GM04503 (cell line): Measurements from ENCODE around the gene B4GALT6.
A peak's percentile ranks its signal among the peaks of the same experiment; 100 is the strongest.

Source experiments
- DNase-seq: peaks from one replicate; pipeline ENCODE4 v3.0.0-alpha.2; 2012; ENCODE audit warnings: low read depth

The B4GALT6 gene

DNA sequence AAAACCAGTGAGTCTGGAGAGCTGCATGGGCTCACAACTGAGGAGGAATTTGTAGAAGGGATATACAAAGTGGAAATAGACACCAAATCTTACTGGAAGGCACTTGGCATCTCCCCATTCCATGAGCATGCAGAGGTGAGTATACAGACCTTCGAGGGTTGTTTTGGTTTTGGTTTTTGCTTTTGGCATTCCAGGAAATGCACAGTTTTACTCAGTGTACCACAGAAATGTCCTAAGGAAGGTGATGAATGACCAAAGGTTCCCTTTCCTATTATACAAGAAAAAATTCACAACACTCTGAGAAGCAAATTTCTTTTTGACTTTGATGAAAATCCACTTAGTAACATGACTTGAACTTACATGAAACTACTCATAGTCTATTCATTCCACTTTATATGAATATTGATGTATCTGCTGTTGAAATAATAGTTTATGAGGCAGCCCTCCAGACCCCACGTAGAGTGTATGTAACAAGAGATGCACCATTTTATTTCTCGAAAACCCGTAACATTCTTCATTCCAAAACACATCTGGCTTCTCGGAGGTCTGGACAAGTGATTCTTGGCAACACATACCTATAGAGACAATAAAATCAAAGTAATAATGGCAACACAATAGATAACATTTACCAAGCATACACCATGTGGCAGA is 89.1 kb downstream of the B4GALT6 start:
- DNase-seq: no peak

DNA sequence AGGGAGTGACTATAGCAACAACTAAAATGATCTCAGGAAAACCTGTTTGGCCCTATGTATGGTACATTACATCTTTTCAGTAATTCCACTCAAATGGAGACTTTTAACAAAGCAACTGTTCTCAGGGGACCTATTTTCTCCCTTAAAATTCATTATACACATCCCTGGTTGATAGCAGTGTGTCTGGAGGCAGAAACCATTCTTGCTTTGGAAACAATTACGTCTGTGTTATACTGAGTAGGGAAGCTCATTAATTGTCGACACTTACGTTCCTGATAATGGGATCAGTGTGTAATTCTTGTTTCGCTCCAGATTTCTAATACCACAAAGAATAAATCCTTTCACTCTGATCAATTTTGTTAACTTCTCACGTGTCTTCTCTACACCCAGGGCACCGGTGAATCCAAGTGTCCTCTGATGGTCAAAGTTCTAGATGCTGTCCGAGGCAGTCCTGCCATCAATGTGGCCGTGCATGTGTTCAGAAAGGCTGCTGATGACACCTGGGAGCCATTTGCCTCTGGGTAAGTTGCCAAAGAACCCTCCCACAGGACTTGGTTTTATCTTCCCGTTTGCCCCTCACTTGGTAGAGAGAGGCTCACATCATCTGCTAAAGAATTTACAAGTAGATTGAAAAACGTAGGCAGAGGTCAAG is 91.7 kb downstream of the B4GALT6 start:
- DNase-seq: no peak

DNA sequence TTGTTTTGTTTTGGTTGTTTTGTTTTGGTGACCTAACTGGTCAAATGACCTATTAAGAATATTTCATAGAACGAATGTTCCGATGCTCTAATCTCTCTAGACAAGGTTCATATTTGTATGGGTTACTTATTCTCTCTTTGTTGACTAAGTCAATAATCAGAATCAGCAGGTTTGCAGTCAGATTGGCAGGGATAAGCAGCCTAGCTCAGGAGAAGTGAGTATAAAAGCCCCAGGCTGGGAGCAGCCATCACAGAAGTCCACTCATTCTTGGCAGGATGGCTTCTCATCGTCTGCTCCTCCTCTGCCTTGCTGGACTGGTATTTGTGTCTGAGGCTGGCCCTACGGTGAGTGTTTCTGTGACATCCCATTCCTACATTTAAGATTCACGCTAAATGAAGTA is 92.8 kb downstream of the B4GALT6 start, which contains the start of gene TTR:
Gene TTR (plus strand): TSS at position 250 of the 400 bp plus-strand sequence. CDS start 26 bp downstream, at position 276.
- no peak for DNase-seq

DNA sequence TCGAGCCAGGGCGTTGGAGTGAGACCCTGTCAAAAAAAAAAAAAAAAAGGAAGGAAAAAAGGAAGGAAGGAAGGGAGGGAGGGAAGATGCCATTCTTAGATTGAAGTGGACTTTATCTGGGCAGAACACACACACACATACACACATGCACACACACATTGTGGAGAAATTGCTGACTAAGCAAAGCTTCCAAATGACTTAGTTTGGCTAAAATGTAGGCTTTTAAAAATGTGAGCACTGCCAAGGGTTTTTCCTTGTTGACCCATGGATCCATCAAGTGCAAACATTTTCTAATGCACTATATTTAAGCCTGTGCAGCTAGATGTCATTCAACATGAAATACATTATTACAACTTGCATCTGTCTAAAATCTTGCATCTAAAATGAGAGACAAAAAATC is 93.3 kb downstream of the B4GALT6 start:
- no peak for DNase-seq

DNA sequence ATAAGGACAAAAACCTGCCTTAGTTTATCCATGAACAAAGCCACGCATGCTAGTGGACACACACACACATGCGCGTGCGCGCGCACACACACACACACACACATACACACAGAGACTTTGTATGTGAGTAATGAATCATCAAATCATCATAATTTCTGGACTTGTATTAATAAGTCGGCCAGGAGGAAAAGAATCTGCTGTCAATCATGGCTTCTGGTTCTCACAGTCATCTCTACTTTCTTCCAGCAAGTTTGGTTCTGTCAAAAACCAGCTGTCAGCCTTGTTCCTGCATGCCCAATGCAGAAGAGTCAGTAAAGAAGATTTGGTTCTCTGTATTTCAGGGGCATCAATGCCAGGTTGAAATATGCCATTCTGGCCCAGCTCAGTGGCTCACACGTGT is 93.8 kb downstream of the B4GALT6 start:
- DNase-seq: no peak

DNA sequence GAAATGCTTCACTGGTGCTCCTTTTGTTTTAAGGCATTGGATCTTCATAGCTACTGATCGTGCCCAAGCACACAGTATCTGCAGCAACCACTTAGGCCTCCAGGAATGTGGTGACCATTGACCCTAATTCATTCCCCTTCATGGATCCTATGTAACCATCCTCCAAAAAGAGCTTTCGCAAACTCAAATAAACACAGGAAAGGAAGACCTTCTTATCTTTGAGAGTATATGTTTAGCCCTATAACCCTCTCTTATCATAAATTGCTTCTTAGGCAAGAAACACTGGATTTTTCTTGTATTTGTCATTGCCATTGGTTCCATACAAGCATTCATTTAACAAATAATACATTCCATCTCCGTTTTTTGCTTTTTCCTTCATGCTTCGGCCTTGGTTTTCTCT is 96.9 kb downstream of the B4GALT6 start:
- no peak for DNase-seq

DNA sequence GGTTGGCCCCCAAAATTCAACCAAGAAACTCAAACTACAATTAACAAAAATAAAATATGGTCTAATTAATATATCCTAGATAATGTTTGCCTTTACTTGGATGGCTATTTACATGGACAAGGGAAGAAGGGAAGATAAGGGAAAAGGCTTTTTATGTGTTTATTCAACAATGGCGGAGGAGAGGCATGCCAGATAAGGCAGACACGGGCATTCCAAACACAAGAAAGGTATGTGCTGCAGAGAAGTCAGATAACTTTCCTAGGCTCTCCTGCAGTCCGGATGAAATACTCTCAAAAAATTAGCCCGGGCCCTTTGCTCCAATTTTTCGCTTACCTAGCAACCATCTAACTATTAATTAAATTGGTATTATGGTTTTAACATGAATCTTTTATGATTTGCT is 97.8 kb downstream of the B4GALT6 start:
- DNase-seq: no peak

DNA sequence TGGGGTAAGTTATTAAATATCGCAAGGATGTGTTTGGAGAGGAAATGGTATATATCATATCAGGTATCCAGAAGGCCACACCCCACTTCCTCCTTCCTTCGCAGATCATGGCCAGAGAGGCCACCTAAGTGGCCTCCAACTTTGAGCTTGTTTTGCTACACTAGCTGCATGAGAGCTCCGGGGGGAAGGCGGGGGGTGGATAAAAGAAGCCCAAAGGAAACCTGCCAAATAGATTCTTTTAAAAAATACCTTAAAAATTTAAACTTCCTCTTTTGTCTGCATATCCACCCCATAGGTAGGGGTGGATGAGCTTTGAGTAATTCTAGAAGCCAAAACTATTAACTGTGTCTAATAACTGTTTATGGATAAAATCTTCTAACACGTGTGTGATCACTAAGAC is 98.4 kb downstream of the B4GALT6 start:
- DNase-seq: no peak

DNA sequence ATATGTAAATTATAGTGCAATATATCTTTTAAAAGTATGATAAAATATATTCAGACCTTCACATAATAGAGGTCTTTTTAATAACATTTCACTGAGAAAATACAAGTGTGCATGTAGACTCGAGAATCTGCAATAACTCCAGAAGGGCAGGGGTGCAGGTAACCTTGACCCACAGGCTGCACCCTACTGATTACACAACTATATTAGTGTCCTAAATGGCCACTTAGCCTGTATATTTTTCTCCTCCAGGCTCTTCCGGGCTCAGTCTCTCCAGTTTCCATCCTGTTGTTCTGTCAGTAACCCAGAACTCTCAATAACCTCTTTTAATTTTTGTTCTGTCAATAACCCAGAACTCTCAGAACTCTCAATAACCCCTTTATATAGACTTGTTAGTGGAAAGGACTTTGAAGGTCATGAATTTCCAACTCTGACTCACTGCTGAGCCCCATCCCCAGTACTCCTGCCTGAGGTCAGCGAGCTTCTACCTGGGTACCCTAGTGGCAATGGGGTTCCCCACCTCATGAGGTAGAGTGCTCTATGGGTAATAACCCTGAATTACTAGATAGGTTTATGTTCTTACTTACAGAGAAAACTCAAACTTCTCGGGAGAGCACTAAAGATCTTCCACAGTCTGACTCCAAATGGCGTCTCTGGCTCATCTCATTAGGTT is 101.1 kb downstream of the B4GALT6 start:
- DNase-seq: no peak

DNA sequence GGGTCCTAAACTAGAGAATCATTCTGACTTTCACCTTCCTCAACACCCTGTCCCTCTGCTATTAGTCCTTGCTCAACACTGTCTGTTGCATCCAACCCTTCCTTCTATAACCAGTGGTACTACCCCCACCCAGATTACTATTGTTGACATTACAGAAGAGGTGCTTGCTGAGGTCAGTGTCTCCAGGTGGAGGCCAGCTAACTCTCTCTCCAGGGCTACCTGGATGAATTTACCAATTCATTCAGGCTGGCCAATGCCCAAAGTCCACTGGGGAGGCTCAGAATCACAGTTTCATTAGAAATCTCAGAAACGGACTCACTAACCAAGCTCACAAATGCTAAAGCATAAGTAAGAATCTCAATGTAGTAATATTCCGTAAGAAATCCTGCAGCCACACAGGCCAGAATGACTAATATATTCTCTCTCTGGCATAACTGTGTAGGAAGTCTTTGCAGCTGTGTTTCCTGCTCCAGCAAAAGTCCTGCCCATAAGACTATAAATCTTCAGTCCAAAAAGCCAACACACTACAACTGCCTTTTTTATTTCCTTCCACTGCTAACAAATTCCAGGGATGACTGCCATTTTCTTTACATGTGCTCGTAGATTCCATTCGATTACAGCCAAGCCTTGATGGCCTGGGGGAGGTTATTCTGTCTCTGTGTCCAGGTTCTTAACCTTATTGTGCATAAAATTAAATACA is 102.7 kb downstream of the B4GALT6 start:
- DNase-seq: peak; percentile 47

DNA sequence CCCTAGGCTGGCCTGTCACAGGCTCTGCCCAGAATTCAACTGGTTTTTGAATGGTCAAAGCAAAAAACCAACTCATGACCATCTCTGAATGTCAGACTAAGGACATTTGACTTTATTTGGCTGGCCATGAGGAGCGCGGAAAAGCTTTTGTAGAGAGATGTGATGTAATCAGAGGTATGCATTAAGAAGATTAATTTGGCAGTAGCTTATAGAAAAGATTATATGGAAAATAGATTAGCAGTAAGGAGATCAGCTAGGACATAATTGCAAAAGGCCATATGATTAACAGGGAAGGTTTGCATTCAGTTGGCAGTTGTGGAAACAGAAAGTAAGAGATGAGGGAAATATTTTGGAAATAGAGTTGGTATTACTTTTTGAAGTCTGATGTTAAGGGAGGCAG is 105.0 kb downstream of the B4GALT6 start:
- DNase-seq: no peak

DNA sequence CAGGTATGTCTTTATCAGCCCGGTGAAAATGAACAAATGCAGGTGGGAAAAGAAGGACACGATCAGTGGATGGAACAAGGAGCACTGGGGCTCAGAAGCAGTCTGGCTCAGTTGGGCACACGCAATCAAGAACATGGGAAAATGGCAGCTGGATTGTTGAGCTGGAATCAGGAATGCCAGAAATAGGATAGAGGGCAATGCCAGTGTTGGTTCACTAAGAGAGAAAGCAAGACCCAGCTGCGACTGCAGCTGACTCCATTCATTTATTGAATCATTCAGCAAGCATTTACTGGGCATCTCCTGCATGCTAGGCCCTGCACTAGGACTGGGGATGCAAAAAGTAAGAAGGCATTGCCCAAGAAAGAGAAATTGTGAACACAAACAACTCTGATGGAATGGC is 106.3 kb downstream of the B4GALT6 start:
- no peak for DNase-seq

DNA sequence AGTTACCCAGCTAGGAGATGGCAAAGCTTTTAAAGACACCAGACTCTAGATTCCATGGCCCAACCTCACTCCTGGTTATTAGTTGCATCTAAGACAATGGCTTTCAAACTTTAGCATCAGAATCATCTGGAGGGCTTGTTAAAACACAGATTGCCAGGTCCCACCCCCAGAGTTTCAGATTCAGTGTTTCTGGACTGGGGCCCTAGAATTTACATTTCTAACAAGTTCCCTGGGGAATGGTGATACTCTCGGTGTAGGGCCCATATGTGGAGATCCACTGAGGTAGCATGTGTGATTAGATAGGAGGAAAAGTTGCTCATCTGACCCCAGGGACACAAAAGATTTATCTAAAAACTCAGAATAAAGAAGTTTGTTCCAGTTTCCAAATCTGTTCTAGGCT is 107.2 kb downstream of the B4GALT6 start:
- DNase-seq: no peak

DNA sequence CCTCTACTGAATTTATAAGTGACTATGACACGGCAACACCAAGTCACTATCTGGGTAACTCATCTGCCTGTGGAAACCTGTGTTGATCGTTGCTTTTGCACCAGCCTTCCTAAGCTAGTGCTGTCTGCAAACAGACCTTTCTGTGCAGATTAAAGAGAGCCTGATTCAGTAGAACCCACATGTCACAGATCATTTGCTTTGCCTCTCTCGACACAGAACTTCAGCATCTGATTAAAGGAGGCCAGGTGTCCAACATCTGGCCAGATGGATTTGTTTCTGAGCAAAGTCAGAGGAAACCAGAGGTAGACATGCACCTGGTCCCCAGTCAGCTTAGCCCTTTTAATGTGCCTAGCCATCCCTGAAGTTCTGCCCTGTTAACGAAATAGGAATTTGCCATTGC is 107.7 kb downstream of the B4GALT6 start:
- DNase-seq: no peak

DNA sequence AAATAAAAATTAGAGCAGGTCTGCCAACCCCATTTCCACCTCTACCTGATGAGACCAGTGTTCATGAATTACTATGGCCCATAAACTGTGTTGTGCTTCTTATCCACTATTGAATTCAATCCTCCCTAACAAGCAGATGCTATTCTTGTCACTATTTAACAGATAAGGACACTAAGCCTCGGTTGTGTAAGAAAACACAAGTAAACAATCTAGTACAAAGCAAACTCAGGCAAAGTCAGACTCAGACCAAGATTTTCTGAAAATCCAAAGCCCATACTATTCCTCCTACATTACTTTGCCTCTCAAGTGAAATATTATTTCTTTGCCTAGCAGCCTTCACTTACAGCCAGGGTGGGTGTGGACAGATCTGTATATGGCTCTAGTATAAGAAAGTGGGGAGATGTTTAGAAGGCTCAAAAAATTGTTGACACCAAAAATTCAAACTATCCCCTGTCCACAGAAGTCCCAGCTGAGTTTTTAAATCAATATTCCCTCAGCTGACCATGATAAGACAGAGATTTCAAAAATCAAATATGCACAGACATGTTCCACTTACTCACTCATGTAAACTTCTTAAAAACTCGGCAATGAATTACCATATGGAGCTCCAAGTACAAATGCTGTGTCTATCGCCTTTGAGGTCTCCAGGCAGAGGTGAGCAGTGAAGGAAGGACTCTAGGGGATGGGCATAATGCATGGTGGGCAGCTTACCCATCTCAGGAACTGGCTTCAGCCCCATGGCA is 108.7 kb downstream of the B4GALT6 start:
- DNase-seq: no peak

DNA sequence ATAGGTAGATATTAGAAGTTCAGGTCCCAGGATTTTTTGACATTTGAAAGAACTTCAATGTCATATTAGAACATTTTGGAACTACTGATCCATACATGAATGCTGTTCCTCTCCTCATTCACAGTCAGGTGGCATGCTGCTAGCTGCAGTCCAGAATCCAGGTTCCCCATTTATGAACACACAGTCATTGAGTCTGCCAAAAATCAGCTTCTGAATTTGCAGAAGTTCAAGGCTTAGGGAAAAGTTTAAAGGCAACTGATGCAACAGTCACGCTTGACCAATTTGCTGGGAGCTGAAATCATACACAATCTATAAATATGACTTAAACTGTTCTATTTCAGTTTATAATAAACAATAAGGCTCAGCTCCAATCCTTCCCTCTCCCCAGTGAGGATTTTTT is 110.0 kb downstream of the B4GALT6 start:
- no peak for DNase-seq
